T-cell (primary cell): Measurements from ENCODE around the gene SVEP1. TPM values are rescaled to one million over a fixed set of nuclear protein-coding genes. Genes with fewer than 3 reads are reported as not detected.

Experiments
- ATAC-seq, 4 experiments: fragments of 200-7000 bp in 3 of 4; fragments of 150-1000 bp in 1 of 4; cut with Tn5 transposase; replicated peaks in 1 of 4; 1 replicate in 3 of 4; 2 replicates in 1 of 4; pipeline ENCODE4 v1.10.0; 2021; ENCODE audit warnings: moderate library complexity in 3 of 4, mild to moderate bottlenecking in 2 of 4, moderate number of reproducible peaks in 1 of 4
- CTCF ChIA-PET, 2 donors: fragments of 300-600 bp; sonication (Branson Sonifier 250); formaldehyde crosslinking; loops; one replicate each; lab custom pipeline; 2022; ENCODE audit warnings: antibody characterized with exemption in 2 of 2; lab: Charles Lee
- POLR2A ChIA-PET, 2 donors: fragments of 300-600 bp; sonication (Branson Sonifier 250); formaldehyde crosslinking; loops; one replicate each; lab custom pipeline; 2022; ENCODE audit warnings: antibody characterized with exemption in 2 of 2; lab: Charles Lee
- DNase-seq, 35 experiments: peaks; one replicate each; pipeline versions ENCODE4 v3.0.0 to v3.0.0-alpha.2; 2013 to 2023
- H3K27ac ChIP-seq: one replicate; pipeline ENCODE4 v1.5.1; 2013; ENCODE audit warnings: low read length
- H3K27me3 ChIP-seq, 2 experiments: replicated peaks in 1 of 2; 1 replicate in 1 of 2; 2 replicates in 1 of 2; pipeline versions ENCODE4 v1.6.1 to v1.7.0; 2013; ENCODE audit warnings: low read length in 1 of 2, mixed read lengths in 1 of 2; ENCODE audit not compliant: control insufficient read depth in 2 of 2, insufficient read depth in 2 of 2; ENCODE audit errors: extremely low read depth in 1 of 2
- H3K36me3 ChIP-seq, 2 donors: 1 replicate in 1 of 2; 2 replicates in 1 of 2; pipeline versions ENCODE4 v1.6.1 to v1.7.0; 2013; ENCODE audit warnings: low read length in 1 of 2; ENCODE audit not compliant: control insufficient read depth in 2 of 2, insufficient read depth in 1 of 2; ENCODE audit errors: extremely low read depth in 1 of 2
- H3K4me1 ChIP-seq, 2 experiments: 1 replicate in 1 of 2; 2 replicates in 1 of 2; pipeline versions ENCODE4 v1.6.1 to v1.7.0; 2013; ENCODE audit warnings: low read length in 2 of 2, mixed read lengths in 1 of 2; ENCODE audit not compliant: insufficient read depth in 2 of 2, control insufficient read depth in 1 of 2; ENCODE audit errors: extremely low read depth in 1 of 2
- H3K4me3 ChIP-seq, 2 donors: 1 replicate in 1 of 2; 2 replicates in 1 of 2; pipeline versions ENCODE4 v1.5.1 to v1.7.0; 2013; ENCODE audit warnings: mild to moderate bottlenecking in 2 of 2, low read length in 1 of 2, moderate library complexity in 1 of 2; ENCODE audit not compliant: control insufficient read depth in 1 of 2; ENCODE audit errors: extremely low read depth in 1 of 2
- H3K9me3 ChIP-seq: 2 replicates; pipeline ENCODE4 v1.7.0; 2013
- H3K27ac Mint-ChIP-seq, 2 donors: one replicate each; pipeline ENCODE4 v1.8.0; 2020 to 2021; ENCODE audit warnings: mild to moderate bottlenecking in 2 of 2, mixed read lengths in 2 of 2
- H3K27me3 Mint-ChIP-seq, 2 donors: one replicate each; pipeline ENCODE4 v1.8.0; 2021 to 2022; ENCODE audit warnings: mixed read lengths in 2 of 2
- H3K36me3 Mint-ChIP-seq: one replicate; pipeline ENCODE4 v1.8.0; 2021; ENCODE audit warnings: mixed read lengths
- H3K4me1 Mint-ChIP-seq, 3 donors: one replicate each; pipeline ENCODE4 v1.8.0; 2020 to 2022; ENCODE audit warnings: mixed read lengths in 3 of 3, mild to moderate bottlenecking in 1 of 3
- H3K4me3 Mint-ChIP-seq, 3 donors: one replicate each; pipeline ENCODE4 v1.8.0; 2020 to 2022; ENCODE audit warnings: mild to moderate bottlenecking in 3 of 3, mixed read lengths in 3 of 3, moderate library complexity in 3 of 3
- H3K9me3 Mint-ChIP-seq, 3 donors: one replicate each; pipeline ENCODE4 v1.8.0; 2020 to 2022; ENCODE audit warnings: mixed read lengths in 3 of 3
- WGBS: methylation state at CpG from one replicate; pipeline ENCODE4 v1.1.5; 2013; ENCODE audit warnings: missing lambda C conversion rate; ENCODE audit not compliant: insufficient coverage; 5-methylcytosine and 5-hydroxymethylcytosine counted together
- total RNA-seq, 35 experiments: library from RNA in 6 of 35; stranded (reverse) in 6 of 35; fragments of 120-200 nt in 1 of 35; gene quantifications; one replicate each; pipeline versions ENCODE4 v1.2.1 to v1.2.4 and lab custom pipeline; 2013 to 2026

The SVEP1 gene
- total RNA-seq, 5 donors from 2014 or later (not counting 1 experiment from before 2014, with no cell fraction given), result 0.03 to 0.12 (median 0.10) TPM; not detected in 2

DNA sequence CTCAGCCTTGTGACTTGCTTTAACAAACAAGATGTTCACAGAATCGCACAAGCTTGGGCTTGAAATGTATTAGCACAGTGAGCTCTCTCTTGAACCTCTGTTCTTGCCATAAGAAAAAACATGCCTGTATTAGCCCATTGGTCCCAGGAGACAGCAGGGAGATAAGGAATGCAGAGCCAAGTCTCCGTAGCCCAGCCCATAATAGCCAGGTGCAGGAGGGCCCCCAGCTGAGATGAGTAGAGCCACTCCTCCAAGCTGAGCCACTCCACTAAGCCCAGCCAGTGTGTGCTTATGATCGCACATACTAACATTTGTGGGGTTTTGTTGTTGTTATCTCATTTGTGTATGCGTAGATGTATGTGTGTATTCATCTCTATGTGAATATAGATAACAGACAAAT lies 21.6 kb upstream of the SVEP1 start:
- no peaks in the 10 kb centered on the region for H3K4me1 ChIP-seq

DNA sequence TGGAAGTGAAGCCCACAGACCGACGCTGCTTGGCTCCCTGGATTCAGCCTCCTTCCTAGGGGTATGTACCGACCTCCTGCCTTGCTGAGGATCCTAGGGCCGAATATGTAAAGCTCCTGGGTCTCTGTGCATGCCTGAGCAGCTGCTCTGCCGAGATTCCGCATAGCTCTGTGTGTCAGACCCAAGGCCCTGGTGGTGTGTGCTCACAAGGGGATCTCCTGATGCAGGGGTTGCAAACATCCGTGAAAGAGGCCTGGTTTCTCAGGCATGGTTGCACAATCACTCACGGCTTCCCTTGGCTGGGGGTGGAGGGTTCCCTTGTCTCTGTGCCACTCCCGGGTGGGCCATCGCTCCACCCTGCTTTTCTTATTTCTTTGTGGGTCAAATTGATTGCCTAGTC lies 19.9 kb upstream of the SVEP1 start:
- H3K27me3 ChIP-seq, result peaks cover 0 to 3% of the 10 kb centered on the region in 2 experiments
- H3K9me3 ChIP-seq, result no peaks in the 10 kb centered on the region
- ChIA-PET POLR2A (interaction anchor here in 1 of 2 donors (0.6 kb wide), 1 partner anchor 1274 kb away, joined by 3 read pairs; no protein-coding TSS in a partner anchor), CTCF (interaction anchor here in 1 of 2 donors (0.5 kb wide), 1 partner anchor 1099 kb away, joined by 4 read pairs; no protein-coding TSS in a partner anchor)
- no peak for ATAC-seq
- H3K36me3 ChIP-seq, result no peaks in the 10 kb centered on the region
- Mint-ChIP-seq H3K27me3 (peaks cover 2 to 4% of the 10 kb centered on the region in 2 donors), H3K9me3 (peaks cover 0 to 12% (median 6%) of the 10 kb centered on the region in 3 donors), H3K27ac (no peak overlapping the region), H3K4me1 (no peaks in the 10 kb centered on the region), H3K4me3 (no peak overlapping the region), H3K36me3 (no peaks in the 10 kb centered on the region)
- H3K4me1 ChIP-seq, result no peaks in the 10 kb centered on the region
- H3K27ac ChIP-seq, result no peak overlapping the region
- 68% methylated on average over 8 of the region's 10 CpGs for WGBS
- DNase-seq, result no peak
- H3K4me3 ChIP-seq, result no peak overlapping the region

More for the DNA sequence above, 21.6 kb upstream of the SVEP1 start:
- Mint-ChIP-seq H3K4me1 (no peaks in the 10 kb centered on the region), H3K27ac (no peak overlapping the region), H3K4me3 (no peak overlapping the region), H3K27me3 (peaks cover 2 to 6% of the 10 kb centered on the region in 2 donors), H3K9me3 (peaks cover 0 to 12% (median 6%) of the 10 kb centered on the region in 3 donors), H3K36me3 (no peaks in the 10 kb centered on the region)
- no peak overlapping the region for H3K27ac ChIP-seq
- no peaks in the 10 kb centered on the region for H3K36me3 ChIP-seq
- ChIA-PET CTCF (no interaction called here), POLR2A (no interaction called here)
- no peaks in the 10 kb centered on the region for H3K9me3 ChIP-seq
- 62% methylated on average over 2 of the region's 4 CpGs for WGBS
- DNase-seq (no peak), ATAC-seq (no peak)
- no peak overlapping the region for H3K4me3 ChIP-seq
- peaks cover 0 to 3% of the 10 kb centered on the region in 2 experiments for H3K27me3 ChIP-seq

DNA sequence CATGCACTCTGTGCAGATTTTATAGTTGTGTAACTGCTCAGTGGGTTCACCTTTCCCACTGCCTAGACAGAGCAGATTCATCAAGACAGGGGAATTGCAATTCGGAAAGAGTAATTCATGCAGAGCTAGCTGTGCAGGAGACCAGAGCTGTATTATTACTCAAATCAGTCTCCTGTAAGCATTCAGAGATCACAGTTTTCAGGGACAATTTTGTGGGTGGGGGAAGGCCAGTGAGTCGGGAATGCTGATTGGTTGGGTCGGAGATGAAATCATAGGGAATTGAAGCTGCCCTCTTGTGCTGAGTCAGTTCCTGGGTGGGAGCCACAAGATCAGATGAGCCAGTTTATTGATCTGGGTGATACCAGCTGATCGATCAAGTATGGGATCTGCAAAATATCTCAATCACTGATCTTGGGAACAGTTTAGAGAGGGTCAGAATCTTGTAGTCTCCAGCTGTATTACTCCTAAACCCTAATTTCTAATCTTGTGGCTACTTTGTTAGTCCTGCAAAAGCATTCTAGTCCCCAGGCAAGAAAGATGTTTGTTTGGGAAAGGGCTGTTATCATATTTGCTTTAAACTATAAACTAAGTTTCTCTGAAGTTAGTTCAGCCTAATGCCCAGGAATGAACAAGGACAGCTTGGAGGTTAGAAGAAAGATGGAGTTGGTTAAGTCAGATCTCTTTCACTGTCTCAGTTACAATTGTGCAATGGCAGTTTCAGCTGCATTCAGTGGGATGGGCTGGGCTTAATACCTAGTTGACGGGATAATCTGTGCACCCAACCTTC lies 12.7 kb upstream of the SVEP1 start:
- Histone ChIP-seq H3K4me1 (no peaks in the 10 kb centered on the region), H3K36me3 (no peaks in the 10 kb centered on the region), H3K4me3 (no peak overlapping the region), H3K27me3 (no peaks in the 10 kb centered on the region), H3K9me3 (no peaks in the 10 kb centered on the region), H3K27ac (no peak overlapping the region)
- ATAC-seq (no peak), DNase-seq (no peak)
- ChIA-PET POLR2A (interaction anchor here in 1 of 2 donors (0.7 kb wide), 1 partner anchor 172 kb away, joined by 4 read pairs; no protein-coding TSS in a partner anchor), CTCF (no interaction called here)
- H3K9me3 Mint-ChIP-seq, result peaks cover under 1 to 19% (median 13%) of the 10 kb centered on the region in 3 donors
- no peaks in the 10 kb centered on the region for H3K36me3 Mint-ChIP-seq
- no peaks in the 10 kb centered on the region for H3K4me1 Mint-ChIP-seq
- no peak overlapping the region for H3K4me3 Mint-ChIP-seq
- H3K27me3 Mint-ChIP-seq, result peaks cover 0 to 2% of the 10 kb centered on the region in 2 donors
- H3K27ac Mint-ChIP-seq, result no peak overlapping the region
- WGBS, result 86% methylated on average over 1 of the region's 5 CpGs

DNA sequence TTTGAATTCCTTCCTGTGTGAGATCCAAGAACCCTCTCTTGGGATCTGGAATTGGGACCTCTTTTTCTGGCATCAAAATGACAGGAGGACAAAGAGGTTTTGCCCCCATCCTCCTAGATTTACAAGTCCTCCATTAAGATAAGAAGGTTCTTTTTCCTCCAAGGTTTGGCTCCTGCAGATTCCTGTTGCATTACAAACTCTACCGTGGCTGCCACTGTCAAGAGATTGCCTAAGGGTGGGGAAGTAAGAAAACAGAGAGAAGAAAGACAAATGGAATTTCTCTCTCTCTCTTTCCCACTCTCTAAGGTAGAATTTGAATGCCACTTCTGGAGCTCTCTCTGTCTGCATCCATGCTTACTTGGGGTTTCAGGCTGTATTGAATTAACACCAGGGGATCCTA lies 12.0 kb upstream of the SVEP1 start:
- Histone ChIP-seq H3K4me1 (no peaks in the 10 kb centered on the region), H3K4me3 (no peak overlapping the region), H3K27ac (no peak overlapping the region), H3K27me3 (no peaks in the 10 kb centered on the region), H3K9me3 (no peaks in the 10 kb centered on the region), H3K36me3 (no peaks in the 10 kb centered on the region)
- no peak for ATAC-seq
- H3K27me3 Mint-ChIP-seq, result peaks cover 0 to 3% of the 10 kb centered on the region in 2 donors
- ChIA-PET CTCF (no interaction called here), POLR2A (no interaction called here)
- peaks cover 0 to 20% (median 15%) of the 10 kb centered on the region in 3 donors for H3K9me3 Mint-ChIP-seq
- no peak overlapping the region for H3K4me3 Mint-ChIP-seq
- no CpG with 5 or more reads among the region's 1 CpG for WGBS
- no peaks in the 10 kb centered on the region for H3K36me3 Mint-ChIP-seq
- H3K27ac Mint-ChIP-seq, result no peak overlapping the region
- DNase-seq, result no peak
- H3K4me1 Mint-ChIP-seq, result no peaks in the 10 kb centered on the region

DNA sequence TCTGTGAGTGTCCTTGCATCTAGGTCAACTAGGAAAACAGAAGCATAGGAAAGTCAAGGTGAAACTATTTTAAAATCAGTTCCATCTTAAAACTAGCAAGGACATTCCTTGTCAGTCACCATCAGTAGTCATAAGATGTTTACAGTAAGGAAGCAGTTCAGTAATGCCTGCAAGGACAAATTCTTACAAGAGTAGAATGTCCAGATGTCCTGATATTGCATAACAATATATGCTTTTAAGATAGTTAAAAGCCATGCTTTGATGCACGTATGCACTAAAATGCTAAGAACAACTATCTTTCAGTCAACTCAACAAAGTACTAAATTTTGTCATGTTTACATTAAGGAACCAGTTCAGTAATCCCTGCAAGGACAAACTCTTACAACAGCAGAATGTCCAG lies 11.3 kb upstream of the SVEP1 start:
- DNase-seq (no peak), ATAC-seq (no peak)
- no peaks in the 10 kb centered on the region for H3K4me1 ChIP-seq
- no peak overlapping the region for H3K27ac ChIP-seq
- no peaks in the 10 kb centered on the region for H3K27me3 ChIP-seq
- no peak overlapping the region for H3K4me3 ChIP-seq
- no peaks in the 10 kb centered on the region for H3K36me3 ChIP-seq
- Mint-ChIP-seq H3K4me3 (no peak overlapping the region), H3K27me3 (peaks cover 0 to 3% of the 10 kb centered on the region in 2 donors), H3K9me3 (peaks cover 0 to 22% (median 15%) of the 10 kb centered on the region in 3 donors), H3K4me1 (no peaks in the 10 kb centered on the region), H3K36me3 (no peaks in the 10 kb centered on the region), H3K27ac (no peak overlapping the region)
- POLR2A ChIA-PET, result no interaction called here
- CTCF ChIA-PET, result no interaction called here
- no CpG with 5 or more reads among the region's 1 CpG for WGBS
- no peaks in the 10 kb centered on the region for H3K9me3 ChIP-seq

DNA sequence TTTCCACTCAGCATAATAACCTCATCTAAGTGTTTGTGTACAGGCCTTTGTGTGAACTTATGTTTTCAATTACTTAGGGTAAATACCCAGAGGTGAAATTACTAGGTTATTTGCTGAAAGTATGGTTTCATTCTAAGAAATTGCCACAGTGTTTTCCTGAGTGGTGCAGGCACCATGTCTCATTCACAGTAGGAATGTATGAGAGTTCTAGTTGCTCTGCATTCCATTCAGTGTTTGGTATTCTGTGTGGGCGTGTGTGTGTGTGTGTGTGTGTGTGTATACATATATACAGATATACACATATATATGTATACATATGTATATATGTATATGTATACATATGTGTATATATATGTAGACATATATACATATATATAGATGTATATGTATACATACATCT lies 8.8 kb upstream of the SVEP1 start:
- no peaks in the 10 kb centered on the region for H3K4me1 ChIP-seq
- Mint-ChIP-seq H3K27ac (no peak overlapping the region), H3K27me3 (peaks cover 0 to 3% of the 10 kb centered on the region in 2 donors), H3K4me3 (no peak overlapping the region), H3K4me1 (no peaks in the 10 kb centered on the region), H3K36me3 (no peaks in the 10 kb centered on the region), H3K9me3 (peaks cover 0 to 24% (median 21%) of the 10 kb centered on the region in 3 donors)
- no peaks in the 10 kb centered on the region for H3K36me3 ChIP-seq
- ATAC-seq (no peak), DNase-seq (no peak)
- H3K9me3 ChIP-seq, result no peaks in the 10 kb centered on the region
- ChIA-PET POLR2A (no interaction called here), CTCF (no interaction called here)
- H3K27ac ChIP-seq, result no peak overlapping the region
- H3K27me3 ChIP-seq, result no peaks in the 10 kb centered on the region
- WGBS, result no CpG with 5 or more reads among the region's 1 CpG
- no peak overlapping the region for H3K4me3 ChIP-seq
